WTC11 (cell line): Measurements from ENCODE around the gene SETD1A.

Source experiments
- ATF1 ChIP-seq: sonication (generic); formaldehyde crosslinking; IDR thresholded peaks from 2 replicates; pipeline ENCODE4 v1.8.1; 2023; ENCODE audit warnings: mild to moderate bottlenecking, moderate library complexity, missing genetic modification reagents
- CDX4 ChIP-seq: fragments of 250-450 bp; sonication (Bioruptor Pico); IDR thresholded peaks from 2 replicates; pipeline ENCODE4 v1.9.0; 2021; ENCODE audit warnings: moderate library complexity, mild to moderate bottlenecking, inconsistent platforms, borderline replicate concordance
- CREB1 ChIP-seq: sonication (generic); formaldehyde crosslinking; IDR thresholded peaks from 2 replicates; pipeline ENCODE4 v1.8.0; 2023; ENCODE audit warnings: mild to moderate bottlenecking, missing genetic modification reagents
- CTCF ChIP-seq: fragments of 200-600 bp; IDR thresholded peaks from 2 replicates; pipeline ENCODE4 v1.8.0; 2022; ENCODE audit warnings: antibody characterized with exemption
- E2F5 ChIP-seq: sonication (generic); formaldehyde crosslinking; IDR thresholded peaks from 2 replicates; pipeline ENCODE4 v1.8.1; 2022; ENCODE audit warnings: mild to moderate bottlenecking, moderate library complexity, missing genetic modification reagents
- FOXK1 ChIP-seq: sonication (generic); formaldehyde crosslinking; IDR thresholded peaks from 2 replicates; pipeline ENCODE4 v1.8.0; 2022; ENCODE audit warnings: mild to moderate bottlenecking, moderate library complexity, missing genetic modification reagents
- KAT7 ChIP-seq: sonication (generic); formaldehyde crosslinking; IDR thresholded peaks from 2 replicates; pipeline ENCODE4 v1.8.1; 2023; ENCODE audit warnings: missing genetic modification reagents, mild to moderate bottlenecking, borderline replicate concordance
- MAX ChIP-seq: sonication (generic); formaldehyde crosslinking; IDR thresholded peaks from 2 replicates; pipeline ENCODE4 v1.8.0; 2022; ENCODE audit warnings: mild to moderate bottlenecking, missing genetic modification reagents
- NFYB ChIP-seq: sonication (generic); formaldehyde crosslinking; conservative IDR thresholded peaks from 2 replicates; pipeline ENCODE4 v1.8.0; 2022; ENCODE audit warnings: low read depth, missing genetic modification reagents
- ZBTB21 ChIP-seq: sonication (generic); formaldehyde crosslinking; IDR thresholded peaks from 2 replicates; pipeline ENCODE4 v1.8.1; 2023; ENCODE audit warnings: mild to moderate bottlenecking, missing genetic modification reagents, borderline replicate concordance
- TF ChIP-seq, protein P1 (sequence below): sonication (generic); formaldehyde crosslinking; IDR thresholded peaks from 2 replicates; pipeline ENCODE4 v1.8.0; 2022; ENCODE audit warnings: missing genetic modification reagents

DNA sequence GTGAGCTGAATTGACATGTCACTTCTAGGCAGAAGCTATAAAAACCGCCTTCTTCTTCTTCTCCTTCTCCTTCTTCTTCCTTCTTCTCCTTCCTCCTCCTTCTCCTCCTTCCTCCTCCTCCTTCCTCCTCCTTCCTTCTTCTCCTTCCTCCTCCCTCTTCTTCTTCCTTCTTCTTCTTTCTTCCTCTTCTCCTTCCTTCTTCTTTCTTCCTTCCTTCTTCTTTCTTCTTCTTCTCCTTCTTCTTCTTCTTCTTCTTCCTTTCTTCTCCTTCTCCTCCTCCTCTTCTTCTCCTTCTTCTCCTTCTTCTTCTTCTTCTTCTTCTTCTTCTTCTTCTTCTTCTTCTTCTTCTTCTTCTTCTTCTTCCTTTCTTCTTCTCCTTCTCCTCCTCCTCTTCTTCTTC lies 38.9 kb upstream of the SETD1A start:
- TF ChIP-seq E2F5 (CRISPR knock-in tag) (no peak), MAX (CRISPR knock-in tag) (no peak), CTCF (no peak), FOXK1 (CRISPR knock-in tag) (no peak), CREB1 (CRISPR knock-in tag) (no peak), ZBTB21 (no peak), NFYB (CRISPR knock-in tag) (no peak), KAT7 (CRISPR knock-in tag) (no peak), CDX4 (no peak), ATF1 (no peak)
- TF ChIP-seq, protein P1, sequence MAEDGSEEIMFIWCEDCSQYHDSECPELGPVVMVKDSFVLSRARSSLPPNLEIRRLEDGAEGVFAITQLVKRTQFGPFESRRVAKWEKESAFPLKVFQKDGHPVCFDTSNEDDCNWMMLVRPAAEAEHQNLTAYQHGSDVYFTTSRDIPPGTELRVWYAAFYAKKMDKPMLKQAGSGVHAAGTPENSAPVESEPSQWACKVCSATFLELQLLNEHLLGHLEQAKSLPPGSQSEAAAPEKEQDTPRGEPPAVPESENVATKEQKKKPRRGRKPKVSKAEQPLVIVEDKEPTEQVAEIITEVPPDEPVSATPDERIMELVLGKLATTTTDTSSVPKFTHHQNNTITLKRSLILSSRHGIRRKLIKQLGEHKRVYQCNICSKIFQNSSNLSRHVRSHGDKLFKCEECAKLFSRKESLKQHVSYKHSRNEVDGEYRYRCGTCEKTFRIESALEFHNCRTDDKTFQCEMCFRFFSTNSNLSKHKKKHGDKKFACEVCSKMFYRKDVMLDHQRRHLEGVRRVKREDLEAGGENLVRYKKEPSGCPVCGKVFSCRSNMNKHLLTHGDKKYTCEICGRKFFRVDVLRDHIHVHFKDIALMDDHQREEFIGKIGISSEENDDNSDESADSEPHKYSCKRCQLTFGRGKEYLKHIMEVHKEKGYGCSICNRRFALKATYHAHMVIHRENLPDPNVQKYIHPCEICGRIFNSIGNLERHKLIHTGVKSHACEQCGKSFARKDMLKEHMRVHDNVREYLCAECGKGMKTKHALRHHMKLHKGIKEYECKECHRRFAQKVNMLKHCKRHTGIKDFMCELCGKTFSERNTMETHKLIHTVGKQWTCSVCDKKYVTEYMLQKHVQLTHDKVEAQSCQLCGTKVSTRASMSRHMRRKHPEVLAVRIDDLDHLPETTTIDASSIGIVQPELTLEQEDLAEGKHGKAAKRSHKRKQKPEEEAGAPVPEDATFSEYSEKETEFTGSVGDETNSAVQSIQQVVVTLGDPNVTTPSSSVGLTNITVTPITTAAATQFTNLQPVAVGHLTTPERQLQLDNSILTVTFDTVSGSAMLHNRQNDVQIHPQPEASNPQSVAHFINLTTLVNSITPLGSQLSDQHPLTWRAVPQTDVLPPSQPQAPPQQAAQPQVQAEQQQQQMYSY = no peak
